Caco-2 (cell line): ENCODE results near the gene TRAPPC2L. TPM values are rescaled to one million over a fixed set of nuclear protein-coding genes. Genes with fewer than 3 reads are reported as not detected.
A peak's percentile ranks its signal among the peaks of the same experiment; 100 is the strongest.

Experiments
- BruUV-seq: library from RNA; stranded (reverse); fragments of 400-500 nt; replicated peaks from 2 replicates; lab custom pipeline; 2021; lab: Mats Ljungman, UMichigan
- CTCF ChIA-PET: fragments of 300-600 bp; sonication (Branson Sonifier 250); formaldehyde crosslinking; loops from one replicate; lab custom pipeline; 2022; ENCODE audit warnings: antibody characterized with exemption; lab: Charles Lee
- POLR2A ChIA-PET: fragments of 300-600 bp; sonication (Branson Sonifier 250); formaldehyde crosslinking; loops from one replicate; lab custom pipeline; 2022; ENCODE audit warnings: antibody characterized with exemption; lab: Charles Lee
- DNase-seq, 2 experiments: peaks; one replicate each; pipeline versions ENCODE4 v3.0.0 to v3.0.0-alpha.2; 2020 to 2022
- H3K27me3 ChIP-seq: replicated peaks from 2 replicates; pipeline ENCODE4 v1.6.0; 2011; ENCODE audit warnings: low read length; ENCODE audit not compliant: control insufficient read depth, insufficient read depth
- H3K36me3 ChIP-seq: 2 replicates; pipeline ENCODE4 v1.5.1; 2011; ENCODE audit warnings: low read length; ENCODE audit not compliant: control insufficient read depth, insufficient read depth
- H3K4me1 ChIP-seq: fragments of 250-450 bp; sonication (Bioruptor Pico); 2 replicates; pipeline ENCODE4 v1.5.1; 2020; ENCODE audit warnings: mild to moderate bottlenecking
- H3K4me3 ChIP-seq: 2 replicates; pipeline ENCODE4 v1.5.1; 2011; ENCODE audit warnings: low read depth, mild to moderate bottlenecking, control low read depth, low read length
- H3K9me3 ChIP-seq: fragments of 250-450 bp; sonication (Bioruptor Pico); 2 replicates; pipeline ENCODE4 v1.5.1; 2020; ENCODE audit warnings: mild to moderate bottlenecking, moderate library complexity
- H3K27ac Mint-ChIP-seq: one replicate; pipeline ENCODE4 v1.8.0; 2022; ENCODE audit warnings: mixed read lengths; ENCODE audit not compliant: unreplicated experiment
- H3K27me3 Mint-ChIP-seq: one replicate; pipeline ENCODE4 v1.8.0; 2022; ENCODE audit warnings: mixed read lengths; ENCODE audit not compliant: insufficient read depth, unreplicated experiment
- H3K36me3 Mint-ChIP-seq: one replicate; pipeline ENCODE4 v1.8.0; 2022; ENCODE audit warnings: mild to moderate bottlenecking, mixed read lengths; ENCODE audit not compliant: insufficient read depth, unreplicated experiment
- H3K4me1 Mint-ChIP-seq: one replicate; pipeline ENCODE4 v1.8.0; 2022; ENCODE audit warnings: low read depth, mixed read lengths; ENCODE audit not compliant: unreplicated experiment
- H3K4me3 Mint-ChIP-seq: one replicate; pipeline ENCODE4 v1.8.0; 2022; ENCODE audit warnings: mild to moderate bottlenecking, moderate library complexity, mixed read lengths; ENCODE audit not compliant: unreplicated experiment
- H3K9me3 Mint-ChIP-seq: one replicate; pipeline ENCODE4 v1.8.0; 2022; ENCODE audit warnings: mixed read lengths; ENCODE audit not compliant: unreplicated experiment
- intact Hi-C: fragments of 100-400 bp; cut with micrococcal nuclease; formaldehyde crosslinking; loops from one replicate; pipeline ENCODE4 v1.10.0; 2022; ENCODE audit not compliant: unreplicated experiment
- total RNA-seq: library from RNA; stranded (reverse); gene quantifications from 2 replicates; pipeline ENCODE4 v1.2.3, GENCODE V29; 2022
- TF ChIP-seq, protein P1 (sequence below), 2 experiments: fragments of 200-600 bp in 1 of 2; IDR thresholded peaks; 1 replicate in 1 of 2; 2 replicates in 1 of 2; pipeline versions ENCODE4 v1.5.1 to v1.8.0; 2011 to 2022; ENCODE audit warnings: antibody characterized with exemption in 1 of 2, control low read depth in 1 of 2, inconsistent platforms in 1 of 2, low read depth in 1 of 2, low read length in 1 of 2, mild to moderate bottlenecking in 1 of 2, moderate library complexity in 1 of 2; ENCODE audit not compliant: insufficient read depth in 1 of 2, severe bottlenecking in 1 of 2, unreplicated experiment in 1 of 2

TRAPPC2L gene
- total RNA-seq, 1 experiment from 2014 or later = 179 TPM

DNA sequence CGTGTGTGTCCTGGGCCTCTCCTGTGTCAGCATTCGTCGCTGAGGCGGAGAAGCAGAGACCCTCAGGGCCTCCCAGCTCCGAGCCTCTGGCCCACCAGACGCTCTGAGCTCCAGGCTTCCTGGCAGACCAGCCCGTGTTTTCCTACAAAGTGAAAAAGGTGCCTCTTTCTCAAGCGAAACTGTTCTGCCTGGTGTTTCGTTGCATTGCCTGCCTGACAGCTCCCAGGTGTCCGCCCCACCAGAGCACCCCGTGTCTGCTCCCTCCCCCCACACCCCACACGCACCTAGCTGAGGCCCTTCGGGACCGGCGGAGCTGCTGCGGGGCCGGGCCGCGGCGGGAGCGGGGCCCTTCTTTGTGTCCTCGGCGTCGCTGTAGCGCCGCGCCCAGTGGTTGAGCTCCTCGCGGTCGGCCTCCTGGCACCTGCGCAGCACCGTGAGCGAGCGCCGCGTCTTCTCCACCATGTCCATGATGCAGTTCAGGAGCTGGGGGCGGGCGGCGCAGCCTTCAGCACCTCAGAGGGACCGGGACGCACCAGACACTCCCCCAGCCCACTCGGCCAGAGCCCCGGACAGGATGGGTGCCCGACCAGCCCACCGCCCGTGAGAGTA lies 24.2 kb downstream of the TRAPPC2L start:
- Histone ChIP-seq H3K36me3 (no peaks in the 10 kb centered on the region), H3K27me3 (no peaks in the 10 kb centered on the region; the same call in 1 of the 2 replicates), H3K4me3 (no peak overlapping the region), H3K4me1 (peaks cover 18% of the 10 kb centered on the region), H3K9me3 (no peaks in the 10 kb centered on the region)
- CTCF ChIA-PET = no interaction called here
- Mint-ChIP-seq H3K27me3 (peaks cover 7% of the 10 kb centered on the region), H3K9me3 (no peaks in the 10 kb centered on the region), H3K27ac (no peak overlapping the region), H3K36me3 (no peaks in the 10 kb centered on the region), H3K4me3 (no peak overlapping the region), H3K4me1 (no peaks in the 10 kb centered on the region)
- POLR2A ChIA-PET = no interaction called here
- intact Hi-C loops = no loop called here
- no peak for DNase-seq
- no TSS peak for BruUV-seq
- TF ChIP-seq, protein P1, sequence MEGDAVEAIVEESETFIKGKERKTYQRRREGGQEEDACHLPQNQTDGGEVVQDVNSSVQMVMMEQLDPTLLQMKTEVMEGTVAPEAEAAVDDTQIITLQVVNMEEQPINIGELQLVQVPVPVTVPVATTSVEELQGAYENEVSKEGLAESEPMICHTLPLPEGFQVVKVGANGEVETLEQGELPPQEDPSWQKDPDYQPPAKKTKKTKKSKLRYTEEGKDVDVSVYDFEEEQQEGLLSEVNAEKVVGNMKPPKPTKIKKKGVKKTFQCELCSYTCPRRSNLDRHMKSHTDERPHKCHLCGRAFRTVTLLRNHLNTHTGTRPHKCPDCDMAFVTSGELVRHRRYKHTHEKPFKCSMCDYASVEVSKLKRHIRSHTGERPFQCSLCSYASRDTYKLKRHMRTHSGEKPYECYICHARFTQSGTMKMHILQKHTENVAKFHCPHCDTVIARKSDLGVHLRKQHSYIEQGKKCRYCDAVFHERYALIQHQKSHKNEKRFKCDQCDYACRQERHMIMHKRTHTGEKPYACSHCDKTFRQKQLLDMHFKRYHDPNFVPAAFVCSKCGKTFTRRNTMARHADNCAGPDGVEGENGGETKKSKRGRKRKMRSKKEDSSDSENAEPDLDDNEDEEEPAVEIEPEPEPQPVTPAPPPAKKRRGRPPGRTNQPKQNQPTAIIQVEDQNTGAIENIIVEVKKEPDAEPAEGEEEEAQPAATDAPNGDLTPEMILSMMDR (IDR thresholded peaks at IDR 0.05; ENCODE audit: insufficient read depth in 1 of 2, low read depth in 1 of 2, low read length in 1 of 2, severe bottlenecking in 1 of 2, unreplicated experiment in 1 of 2) = no peak

DNA sequence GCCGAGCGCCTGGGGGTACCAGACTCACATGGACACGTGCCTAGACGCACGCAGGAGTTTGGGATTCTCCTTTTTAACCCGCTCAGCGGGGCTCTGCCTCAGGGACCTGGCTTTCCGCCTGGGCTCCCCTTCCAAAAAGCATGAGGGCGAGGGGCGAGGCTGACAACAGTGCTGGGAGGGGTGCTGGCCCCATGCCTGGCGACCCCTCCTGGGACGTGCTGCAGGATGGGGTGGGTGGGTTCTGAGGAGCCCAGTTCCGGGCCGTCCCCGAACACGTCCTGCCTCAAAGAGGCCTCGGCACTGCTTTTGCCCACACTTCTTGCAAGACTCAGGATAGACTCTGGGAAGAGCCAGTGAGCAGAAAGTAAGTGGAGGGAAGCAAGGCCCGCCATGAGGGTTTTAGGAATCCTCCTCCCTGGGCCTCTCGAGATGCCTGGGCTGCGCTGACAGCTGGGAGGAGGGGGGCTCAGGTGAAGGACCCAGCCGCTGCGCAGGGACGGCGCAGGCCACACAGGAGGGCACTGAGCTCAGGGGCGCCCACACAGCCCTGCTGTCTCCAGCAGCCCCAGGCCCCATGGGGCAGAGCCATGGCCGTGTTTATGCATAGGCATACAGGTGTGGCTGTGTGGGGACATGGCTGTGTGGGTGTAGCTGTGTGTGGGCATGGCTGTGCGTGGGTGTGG lies 24.9 kb downstream of the TRAPPC2L start:
- CTCF ChIA-PET = no interaction called here
- BruUV-seq = no TSS peak
- H3K27me3 Mint-ChIP-seq = peaks cover 3% of the 10 kb centered on the region

DNA sequence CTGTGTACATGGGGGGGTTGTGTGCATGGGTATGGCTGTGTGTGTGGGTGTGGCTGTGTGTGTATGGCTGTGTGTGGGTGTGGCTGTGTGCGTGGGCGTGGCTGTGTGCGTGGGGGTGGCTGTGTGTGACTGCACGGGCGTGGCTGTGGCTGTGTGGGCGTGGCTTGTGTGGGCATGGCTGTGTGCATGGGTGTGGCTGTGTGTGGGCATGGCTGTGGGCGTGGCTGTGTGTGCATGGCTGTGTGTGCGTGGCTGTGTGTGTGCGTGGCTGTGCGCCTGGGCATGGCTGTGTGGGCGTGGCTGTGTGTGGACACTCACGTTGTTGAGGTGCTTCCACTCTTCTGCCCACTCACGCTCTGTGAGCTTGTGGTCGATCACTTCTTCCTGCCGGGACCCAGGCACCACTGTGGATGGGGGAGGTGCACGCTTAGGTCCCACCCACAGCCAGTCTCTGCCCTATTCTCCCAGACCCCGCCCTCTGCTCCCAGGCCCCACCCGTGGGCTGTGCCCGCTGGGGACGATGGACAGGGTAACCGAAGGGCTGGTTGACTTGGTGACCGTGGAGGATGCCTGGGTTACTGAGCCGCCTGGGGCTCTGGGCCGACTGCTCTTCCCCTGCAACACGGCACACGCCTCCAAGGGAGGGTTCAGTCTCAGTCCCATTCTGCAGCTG lies 25.6 kb downstream of the TRAPPC2L start:
- H3K4me1 ChIP-seq = peaks cover 18% of the 10 kb centered on the region
- H3K36me3 ChIP-seq = no peaks in the 10 kb centered on the region
- Mint-ChIP-seq H3K9me3 (no peaks in the 10 kb centered on the region), H3K27me3 (peaks cover 3% of the 10 kb centered on the region), H3K36me3 (no peaks in the 10 kb centered on the region), H3K4me1 (no peaks in the 10 kb centered on the region), H3K4me3 (no peak overlapping the region), H3K27ac (no peak overlapping the region)
- CTCF ChIA-PET = no interaction called here
- peak in 1 of 2 experiments; percentile 63 for DNase-seq
- intact Hi-C loops = no loop called here
- no TSS peak for BruUV-seq
- H3K4me3 ChIP-seq = no peak overlapping the region
- no peaks in the 10 kb centered on the region; the same call in 1 of the 2 replicates for H3K27me3 ChIP-seq
- TF ChIP-seq, protein P1 (IDR thresholded peaks at IDR 0.05; ENCODE audit: insufficient read depth in 1 of 2, low read depth in 1 of 2, low read length in 1 of 2, severe bottlenecking in 1 of 2, unreplicated experiment in 1 of 2) = no peak
- POLR2A ChIA-PET = no interaction called here
- no peaks in the 10 kb centered on the region for H3K9me3 ChIP-seq

More for the DNA sequence above, 24.9 kb downstream of the TRAPPC2L start:
- H3K4me3 ChIP-seq = no peak overlapping the region
- H3K36me3 Mint-ChIP-seq = no peaks in the 10 kb centered on the region
- POLR2A ChIA-PET = no interaction called here
- no peak overlapping the region for H3K27ac Mint-ChIP-seq
- H3K9me3 ChIP-seq = no peaks in the 10 kb centered on the region
- H3K4me1 ChIP-seq = peaks cover 18% of the 10 kb centered on the region
- no peaks in the 10 kb centered on the region for H3K9me3 Mint-ChIP-seq
- TF ChIP-seq, protein P1 (IDR thresholded peaks at IDR 0.05; ENCODE audit: insufficient read depth in 1 of 2, low read depth in 1 of 2, low read length in 1 of 2, severe bottlenecking in 1 of 2, unreplicated experiment in 1 of 2) = no peak
- no peak overlapping the region for H3K4me3 Mint-ChIP-seq
- H3K4me1 Mint-ChIP-seq = no peaks in the 10 kb centered on the region
- DNase-seq = no peak
- no peaks in the 10 kb centered on the region; the same call in 1 of the 2 replicates for H3K27me3 ChIP-seq
- intact Hi-C loops = no loop called here
- H3K36me3 ChIP-seq = no peaks in the 10 kb centered on the region
